Endodermal cell (in vitro differentiated cells): ENCODE results near the gene PREX1. TPM values are rescaled to one million over a fixed set of nuclear protein-coding genes. Genes with fewer than 3 reads are reported as not detected.

Experiments
- DNase-seq: peaks from one replicate; pipeline ENCODE4 v3.0.0-alpha.2; 2017
- H3K27ac ChIP-seq: 2 replicates; pipeline ENCODE4 v1.5.1; 2013; ENCODE audit warnings: mild to moderate bottlenecking, low read depth, low read length, moderate library complexity
- H3K27me3 ChIP-seq: 2 replicates; pipeline ENCODE4 v1.6.1; 2013; ENCODE audit warnings: mild to moderate bottlenecking, low read length, moderate library complexity; ENCODE audit not compliant: insufficient read depth, control insufficient read depth, poor library complexity, severe bottlenecking
- H3K36me3 ChIP-seq: 2 replicates; pipeline ENCODE4 v1.7.0; 2013; ENCODE audit warnings: mild to moderate bottlenecking, low read length, moderate library complexity; ENCODE audit not compliant: control insufficient read depth, insufficient read depth
- H3K4me1 ChIP-seq: one replicate; pipeline ENCODE4 v1.7.0; 2013; ENCODE audit warnings: low read length; ENCODE audit not compliant: control insufficient read depth, insufficient read depth
- H3K4me3 ChIP-seq: 2 replicates; pipeline ENCODE4 v1.5.1; 2013; ENCODE audit warnings: mild to moderate bottlenecking, low read length, moderate library complexity
- H3K9ac ChIP-seq: 2 replicates; pipeline ENCODE4 v1.6.1; 2013; ENCODE audit warnings: mild to moderate bottlenecking, low read length, moderate library complexity; ENCODE audit not compliant: poor library complexity, severe bottlenecking; ENCODE audit errors: extremely low read depth
- H3K9me3 ChIP-seq: 2 replicates; pipeline ENCODE4 v1.6.1; 2013; ENCODE audit warnings: mild to moderate bottlenecking, low read length, moderate library complexity; ENCODE audit not compliant: control insufficient read depth
- H3K27ac Mint-ChIP-seq: 2 replicates; pipeline ENCODE4 v1.8.0; 2020; ENCODE audit warnings: mixed read lengths
- H3K27me3 Mint-ChIP-seq: 2 replicates; pipeline ENCODE4 v1.8.0; 2021; ENCODE audit warnings: mild to moderate bottlenecking, mixed read lengths; ENCODE audit not compliant: insufficient read depth
- H3K36me3 Mint-ChIP-seq: 2 replicates; pipeline ENCODE4 v1.8.0; 2020; ENCODE audit warnings: low read depth, mixed read lengths
- H3K4me1 Mint-ChIP-seq: 2 replicates; pipeline ENCODE4 v1.8.0; 2020; ENCODE audit warnings: mixed read lengths
- H3K4me3 Mint-ChIP-seq: 2 replicates; pipeline ENCODE4 v1.8.0; 2020; ENCODE audit warnings: mild to moderate bottlenecking, moderate library complexity, mixed read lengths
- H3K9me3 Mint-ChIP-seq: 2 replicates; pipeline ENCODE4 v1.8.0; 2020; ENCODE audit warnings: mild to moderate bottlenecking, mixed read lengths
- CTCF ChIP-seq: fragments of 200-600 bp; sonication (generic); conservative IDR thresholded peaks from 2 replicates; pipeline ENCODE4 v1.5.0; 2021; ENCODE audit warnings: antibody characterized with exemption, mild to moderate bottlenecking
- WGBS, 2 experiments: methylation state at CpG; one replicate each; pipeline versions ENCODE4 v1.1.5 to v1.1.7; 2013; ENCODE audit warnings: missing lambda C conversion rate in 2 of 2, mixed read lengths in 1 of 2; ENCODE audit not compliant: insufficient coverage in 1 of 2, insufficient read length in 1 of 2; 5-methylcytosine and 5-hydroxymethylcytosine counted together
- total RNA-seq, 2 donors: library from RNA; stranded (reverse); fragmentation: NEBNext Ultra II Directional in 1 of 2; extraction: Animal tissue kit (Norgen Biotek cat#: 25700) in 1 of 2; gene quantifications; 2 replicates in 1 of 2; 3 replicates in 1 of 2; pipeline ENCODE4 v1.2.1, GENCODE V29; 2021

PREX1 gene
- total RNA-seq, 2 donors from 2014 or later: 65.3 to 70.5 TPM

- no peak overlapping the region for H3K27ac Mint-ChIP-seq
- no peak overlapping the region for H3K4me3 ChIP-seq
- no peaks in the 10 kb centered on the region for H3K9me3 ChIP-seq
- 96 to 97% methylated on average over 10 of the region's 10 CpGs for WGBS, 2 experiments
- DNase-seq: no peak
- H3K4me1 Mint-ChIP-seq: peaks cover 3% of the 10 kb centered on the region
- H3K9me3 Mint-ChIP-seq: no peaks in the 10 kb centered on the region
- TF ChIP-seq CTCF: no peak
- H3K36me3 ChIP-seq: peaks cover 78% of the 10 kb centered on the region
- H3K27me3 ChIP-seq: no peaks in the 10 kb centered on the region
- H3K27me3 Mint-ChIP-seq: no peaks in the 10 kb centered on the region
- no peak overlapping the region for H3K9ac ChIP-seq
- H3K4me3 Mint-ChIP-seq: no peak overlapping the region
- H3K4me1 ChIP-seq: no peaks in the 10 kb centered on the region
- peaks cover 81% of the 10 kb centered on the region for H3K36me3 Mint-ChIP-seq
- H3K27ac ChIP-seq: no peak overlapping the region
These were observed 93.6 kb downstream of the PREX1 start for GRCh38 chr20:48734104-48734749.

GRCh38 chr20:48733296-48733790, 94.5 kb downstream of the PREX1 start:
- WGBS, 2 experiments: 86 to 89% methylated on average over 2 to 3 of the region's 3 CpGs
- Histone ChIP-seq H3K4me1 (no peaks in the 10 kb centered on the region), H3K27me3 (no peaks in the 10 kb centered on the region), H3K4me3 (no peak overlapping the region), H3K27ac (no peak overlapping the region), H3K9ac (no peak overlapping the region), H3K9me3 (no peaks in the 10 kb centered on the region), H3K36me3 (peaks cover 73% of the 10 kb centered on the region)
- no peak overlapping the region for H3K4me3 Mint-ChIP-seq
- H3K27me3 Mint-ChIP-seq: no peaks in the 10 kb centered on the region
- peaks cover 74% of the 10 kb centered on the region for H3K36me3 Mint-ChIP-seq
- no peak for TF ChIP-seq CTCF
- H3K4me1 Mint-ChIP-seq: peaks cover 3% of the 10 kb centered on the region
- no peak for DNase-seq
- H3K27ac Mint-ChIP-seq: peak overlapping the region; percentile 20
- H3K9me3 Mint-ChIP-seq: no peaks in the 10 kb centered on the region

GRCh38 chr20:48732081-48732829, 95.5 kb downstream of the PREX1 start:
- Mint-ChIP-seq H3K36me3 (peaks cover 69% of the 10 kb centered on the region), H3K9me3 (no peaks in the 10 kb centered on the region), H3K27me3 (no peaks in the 10 kb centered on the region), H3K4me1 (peaks cover 3% of the 10 kb centered on the region), H3K4me3 (no peak overlapping the region), H3K27ac (no peak overlapping the region)
- no peaks in the 10 kb centered on the region for H3K27me3 ChIP-seq
- WGBS, 2 experiments: 93 to 98% methylated on average over 9 to 12 of the region's 12 CpGs
- H3K36me3 ChIP-seq: peaks cover 81% of the 10 kb centered on the region
- H3K9ac ChIP-seq: no peak overlapping the region
- TF ChIP-seq CTCF: no peak
- no peak overlapping the region for H3K4me3 ChIP-seq
- no peaks in the 10 kb centered on the region for H3K9me3 ChIP-seq
- DNase-seq: no peak
- H3K4me1 ChIP-seq: no peaks in the 10 kb centered on the region
- no peak overlapping the region for H3K27ac ChIP-seq
